GM12878 (cell line): Measurements from ENCODE around the gene PRRT1. TPM values are rescaled to one million over a fixed set of nuclear protein-coding genes. Genes with fewer than 3 reads are reported as not detected.

Experiments
- ATAC-seq: fragments of 200-7000 bp; cut with Tn5 transposase; 3 replicates; pipeline ENCODE4 v1.9.1; 2020; ENCODE audit warnings: mild to moderate bottlenecking, moderate library complexity
- BruUV-seq: library from RNA; stranded (reverse); fragments of 400-500 nt; replicated peaks from 2 replicates; lab custom pipeline; 2021; lab: Mats Ljungman, UMichigan
- CTCF ChIA-PET: fragments of 300-600 bp; sonication (Branson Sonifier 250); formaldehyde crosslinking; extraction: SDS; loops from one replicate; lab custom pipeline; 2021; ENCODE audit warnings: inconsistent platforms; lab: Yijun Ruan, JAX
- POLR2A ChIA-PET: fragments of 350-600 bp; formaldehyde crosslinking; extraction: SDS; loops from one replicate; lab custom pipeline; 2021; ENCODE audit warnings: inconsistent platforms; lab: Charles Lee
- RAD21 ChIA-PET: fragments of 300-600 bp; sonication (Branson Sonifier 250); formaldehyde crosslinking; loops from one replicate; lab custom pipeline; 2023; ENCODE audit warnings: antibody characterized with exemption; ENCODE audit not compliant: unreplicated experiment; lab: Charles Lee
- SMC1A ChIA-PET: fragments of 300-600 bp; sonication (Branson Sonifier 250); formaldehyde crosslinking; loops from one replicate; lab custom pipeline; 2023; ENCODE audit not compliant: unreplicated experiment, uncharacterized antibody; lab: Charles Lee
- DNase-seq: peaks from one replicate; pipeline ENCODE4 v3.0.0-alpha.2; 2011; ENCODE audit warnings: low read depth, low spot score
- FAIRE-seq: peaks from 3 replicates; lab custom pipeline; 2011; peaks lifted over from hg19 to GRCh38; lab: Jason Lieb, UNC
- H2AFZ ChIP-seq: 2 replicates; pipeline ENCODE4 v1.6.0; 2011; ENCODE audit warnings: low read depth, low read length, control low read depth; ENCODE audit not compliant: control insufficient read depth
- H3K27ac ChIP-seq: 2 replicates; pipeline ENCODE4 v1.5.1; 2011; ENCODE audit warnings: control low read depth; ENCODE audit not compliant: control insufficient read depth, insufficient read depth
- H3K27me3 ChIP-seq, 2 experiments: replicated peaks in 1 of 2; 2 replicates each; pipeline versions ENCODE4 v1.6.0 to v1.6.1; 2011; ENCODE audit warnings: low read length in 1 of 2; ENCODE audit not compliant: control insufficient read depth in 2 of 2, insufficient read depth in 2 of 2
- H3K36me3 ChIP-seq, 2 experiments: 2 replicates each; pipeline ENCODE4 v1.5.1; 2011; ENCODE audit warnings: low read length in 1 of 2; ENCODE audit not compliant: control insufficient read depth in 2 of 2, insufficient read depth in 2 of 2
- H3K4me1 ChIP-seq: 2 replicates; pipeline ENCODE4 v1.6.1; 2011; ENCODE audit warnings: mild to moderate bottlenecking, low read length, moderate library complexity, mixed read lengths; ENCODE audit not compliant: control insufficient read depth, insufficient read depth
- H3K4me2 ChIP-seq: 2 replicates; pipeline ENCODE4 v1.6.0; 2011; ENCODE audit warnings: control low read depth; ENCODE audit not compliant: control insufficient read depth, insufficient read depth
- H3K4me3 ChIP-seq: fragments of 200-600 bp; sonication (generic); 2 replicates; pipeline ENCODE4 v1.5.1; 2016
- H3K79me2 ChIP-seq: 2 replicates; pipeline ENCODE4 v1.6.0; 2011; ENCODE audit warnings: low read length; ENCODE audit not compliant: control insufficient read depth, insufficient read depth
- H3K9ac ChIP-seq: 2 replicates; pipeline ENCODE4 v1.8.0; 2011; ENCODE audit warnings: low read length, control low read depth, mixed read lengths; ENCODE audit not compliant: control insufficient read depth, insufficient read depth
- H3K9me3 ChIP-seq: replicated peaks from 3 replicates; pipeline ENCODE4 v1.5.1; 2011; ENCODE audit warnings: mild to moderate bottlenecking, low read length; ENCODE audit not compliant: control insufficient read depth, insufficient read depth
- H4K20me1 ChIP-seq: 2 replicates; pipeline ENCODE4 v1.6.0; 2011; ENCODE audit not compliant: control insufficient read depth, insufficient read depth
- BACH1 ChIP-seq: fragments of 450-650 bp; IDR thresholded peaks from 2 replicates; pipeline ENCODE4 v1.6.1; 2017; ENCODE audit warnings: mild to moderate bottlenecking, borderline replicate concordance
- CREB1 ChIP-seq: IDR thresholded peaks from 2 replicates; pipeline ENCODE4 v1.6.1; 2012; ENCODE audit warnings: low read depth, mild to moderate bottlenecking, inconsistent platforms
- KLF5 ChIP-seq: fragments of 450-650 bp; IDR thresholded peaks from 2 replicates; pipeline ENCODE4 v1.6.1; 2014; ENCODE audit warnings: mild to moderate bottlenecking; ENCODE audit not compliant: partially characterized antibody
- PRDM15 ChIP-seq: fragments of 450-650 bp; formaldehyde crosslinking; IDR thresholded peaks from 2 replicates; pipeline ENCODE4 v1.4.0; 2020; ENCODE audit warnings: mild to moderate bottlenecking, moderate library complexity
- RFX5 ChIP-seq: IDR thresholded peaks from 2 replicates; pipeline ENCODE4 v1.6.1; 2011; ENCODE audit warnings: low read depth, low read length, improper control_type of control experiment
- SIX5 ChIP-seq: IDR thresholded peaks from 2 replicates; pipeline ENCODE4 v1.6.1; 2011; ENCODE audit warnings: mild to moderate bottlenecking, low read depth, low read length, moderate library complexity; ENCODE audit not compliant: severe bottlenecking
- TCF12 ChIP-seq: IDR thresholded peaks from 2 replicates; pipeline ENCODE4 v1.6.1; 2011; ENCODE audit warnings: low read depth, mild to moderate bottlenecking, low read length
- TCF3 ChIP-seq: IDR thresholded peaks from 2 replicates; pipeline ENCODE4 v1.6.1; 2012; ENCODE audit warnings: low read depth, mild to moderate bottlenecking, low read length, borderline replicate concordance; ENCODE audit not compliant: insufficient read depth
- WGBS: methylation state at CpG from one replicate; pipeline ENCODE4 v1.1.6; 2016; ENCODE audit warnings: low lambda C conversion rate; ENCODE audit not compliant: insufficient replicate concordance, insufficient coverage; ENCODE audit errors: missing lambda C conversion rate; 5-methylcytosine and 5-hydroxymethylcytosine counted together
- in situ Hi-C: fragments of 300-500 bp; cut with MboI; formaldehyde crosslinking; loops from 9 replicates; pipeline ENCODE4 v1.14.3; 2018; ENCODE audit warnings: mixed read lengths
- intact Hi-C: fragments of 100-400 bp; cut with micrococcal nuclease; formaldehyde crosslinking; loops from one replicate; pipeline ENCODE4 v1.14.2; 2022; ENCODE audit not compliant: unreplicated experiment
- polyA plus RNA-seq, 11 experiments: library from polyadenylated mRNA; depleted of rRNA in 4 of 11; unstranded in 6 of 11; stranded (reverse) in 5 of 11; fragments of >200 nt; fragmentation: Nextera tagmentation in 4 of 11; fragmentation: Illumina TruSeq in 1 of 11; extraction: Ambion mirVana in 4 of 11; extraction: Trizol in 1 of 11; gene quantifications; 1 replicate in 1 of 11; 2 replicates in 10 of 11; pipeline versions ENCODE4 v1.2.1 to v1.2.3, GENCODE V29; 2011 to 2016; ENCODE audit warnings: inconsistent platforms in 2 of 11, missing spikeins in 2 of 11, low read depth in 1 of 11
- total RNA-seq, 4 experiments: library from RNA; depleted of rRNA in 3 of 4; stranded (reverse); fragments of >200 nt in 3 of 4; fragmentation: Illumina TruSeq in 1 of 4; extraction: Trizol in 1 of 4; gene quantifications; 2 replicates each; pipeline versions ENCODE4 v1.2.1 to v1.2.3, GENCODE V29; 2013 to 2021
- TF ChIP-seq, protein P1 (sequence below): fragments of 450-650 bp; IDR thresholded peaks from 2 replicates; pipeline ENCODE4 v1.6.1; 2018; ENCODE audit warnings: borderline replicate concordance, mild to moderate bottlenecking; ENCODE audit not compliant: partially characterized antibody
- TF ChIP-seq, protein P2 (sequence below): fragments of 450-650 bp; IDR thresholded peaks from 2 replicates; pipeline ENCODE4 v1.6.1; 2017; ENCODE audit warnings: antibody characterized with exemption, mild to moderate bottlenecking, moderate library complexity

Gene PRRT1
- total and polyA plus RNA-seq, 10 of the 15 experiments (the other 5 are each of a cell fraction or from before 2014, with no cell fraction given), result 0.04 to 0.15 (median 0.10) TPM; not detected in 6

DNA sequence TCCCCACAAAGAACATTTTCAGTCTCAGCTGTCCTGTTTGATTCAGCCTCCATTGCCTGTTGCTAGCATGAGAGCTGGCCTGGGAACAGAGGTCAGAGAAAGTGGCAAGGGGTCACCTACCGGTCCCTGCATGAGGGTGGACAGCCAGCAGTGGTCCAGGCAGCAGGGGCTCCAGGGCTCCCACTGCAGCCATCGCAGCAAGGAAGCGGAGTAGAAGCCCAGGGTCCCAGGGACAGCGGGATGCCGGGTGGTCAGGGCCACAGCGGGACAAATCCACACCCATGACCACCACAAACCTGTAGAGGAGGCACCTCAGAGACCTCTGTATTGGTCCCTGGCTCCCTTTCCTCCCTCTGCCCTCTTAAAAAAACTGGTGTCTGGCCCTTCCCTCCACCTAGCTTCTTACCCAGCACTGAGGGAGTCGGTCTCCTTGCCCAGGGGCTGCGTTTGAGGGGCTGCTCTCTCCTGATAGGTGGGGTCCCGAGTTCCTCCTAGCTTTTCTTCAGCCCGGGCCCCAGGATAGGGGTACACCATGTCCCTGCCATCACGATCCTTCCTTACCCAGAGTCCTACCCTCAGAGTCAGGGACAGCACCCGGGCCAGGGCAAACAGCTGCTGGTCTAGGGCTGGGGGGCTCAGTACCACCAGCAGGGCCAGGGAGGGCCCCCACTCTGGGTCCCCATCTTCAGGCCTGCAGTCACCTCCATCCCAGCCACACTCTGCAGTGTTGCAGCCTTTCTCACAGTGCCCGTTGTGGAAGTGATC is 49.2 kb upstream of the PRRT1 start:
- no peak for TF ChIP-seq TCF3
- TF ChIP-seq, protein P1, sequence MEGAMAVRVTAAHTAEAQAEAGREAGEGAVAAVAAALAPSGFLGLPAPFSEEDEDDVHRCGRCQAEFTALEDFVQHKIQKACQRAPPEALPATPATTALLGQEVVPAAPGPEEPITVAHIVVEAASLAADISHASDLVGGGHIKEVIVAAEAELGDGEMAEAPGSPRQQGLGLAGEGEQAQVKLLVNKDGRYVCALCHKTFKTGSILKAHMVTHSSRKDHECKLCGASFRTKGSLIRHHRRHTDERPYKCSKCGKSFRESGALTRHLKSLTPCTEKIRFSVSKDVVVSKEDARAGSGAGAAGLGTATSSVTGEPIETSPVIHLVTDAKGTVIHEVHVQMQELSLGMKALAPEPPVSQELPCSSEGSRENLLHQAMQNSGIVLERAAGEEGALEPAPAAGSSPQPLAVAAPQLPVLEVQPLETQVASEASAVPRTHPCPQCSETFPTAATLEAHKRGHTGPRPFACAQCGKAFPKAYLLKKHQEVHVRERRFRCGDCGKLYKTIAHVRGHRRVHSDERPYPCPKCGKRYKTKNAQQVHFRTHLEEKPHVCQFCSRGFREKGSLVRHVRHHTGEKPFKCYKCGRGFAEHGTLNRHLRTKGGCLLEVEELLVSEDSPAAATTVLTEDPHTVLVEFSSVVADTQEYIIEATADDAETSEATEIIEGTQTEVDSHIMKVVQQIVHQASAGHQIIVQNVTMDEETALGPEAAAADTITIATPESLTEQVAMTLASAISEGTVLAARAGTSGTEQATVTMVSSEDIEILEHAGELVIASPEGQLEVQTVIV, result no peak
- no peak for TF ChIP-seq PRDM15
- no peak for TF ChIP-seq RFX5
- no peak for TF ChIP-seq KLF5
- TF ChIP-seq SIX5, result no peak
- TF ChIP-seq TCF12, result no peak
- TF ChIP-seq, protein P2, sequence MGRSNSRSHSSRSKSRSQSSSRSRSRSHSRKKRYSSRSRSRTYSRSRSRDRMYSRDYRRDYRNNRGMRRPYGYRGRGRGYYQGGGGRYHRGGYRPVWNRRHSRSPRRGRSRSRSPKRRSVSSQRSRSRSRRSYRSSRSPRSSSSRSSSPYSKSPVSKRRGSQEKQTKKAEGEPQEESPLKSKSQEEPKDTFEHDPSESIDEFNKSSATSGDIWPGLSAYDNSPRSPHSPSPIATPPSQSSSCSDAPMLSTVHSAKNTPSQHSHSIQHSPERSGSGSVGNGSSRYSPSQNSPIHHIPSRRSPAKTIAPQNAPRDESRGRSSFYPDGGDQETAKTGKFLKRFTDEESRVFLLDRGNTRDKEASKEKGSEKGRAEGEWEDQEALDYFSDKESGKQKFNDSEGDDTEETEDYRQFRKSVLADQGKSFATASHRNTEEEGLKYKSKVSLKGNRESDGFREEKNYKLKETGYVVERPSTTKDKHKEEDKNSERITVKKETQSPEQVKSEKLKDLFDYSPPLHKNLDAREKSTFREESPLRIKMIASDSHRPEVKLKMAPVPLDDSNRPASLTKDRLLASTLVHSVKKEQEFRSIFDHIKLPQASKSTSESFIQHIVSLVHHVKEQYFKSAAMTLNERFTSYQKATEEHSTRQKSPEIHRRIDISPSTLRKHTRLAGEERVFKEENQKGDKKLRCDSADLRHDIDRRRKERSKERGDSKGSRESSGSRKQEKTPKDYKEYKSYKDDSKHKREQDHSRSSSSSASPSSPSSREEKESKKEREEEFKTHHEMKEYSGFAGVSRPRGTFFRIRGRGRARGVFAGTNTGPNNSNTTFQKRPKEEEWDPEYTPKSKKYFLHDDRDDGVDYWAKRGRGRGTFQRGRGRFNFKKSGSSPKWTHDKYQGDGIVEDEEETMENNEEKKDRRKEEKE, result no peak
- TF ChIP-seq BACH1, result no peak
- no peak for TF ChIP-seq CREB1
- TF ChIP-seq, all 136 proteins: peak for 0
- no peak overlapping the region for H3K27ac ChIP-seq
- no peak overlapping the region for H3K4me3 ChIP-seq
- SMC1A ChIA-PET, result no interaction called here
- RAD21 ChIA-PET, result no interaction called here
- FAIRE-seq, result no peak
- no peak for DNase-seq
- peaks cover 2% of the 10 kb centered on the region for H3K79me2 ChIP-seq
- in situ Hi-C loops (no loop called here), intact Hi-C loops (no loop called here)
- POLR2A ChIA-PET, result interaction anchor here (0.5 kb wide), 1 partner anchor 24 kb away, joined by 3 read pairs; no protein-coding TSS in a partner anchor
- peaks cover 10% of the 10 kb centered on the region for H3K4me1 ChIP-seq
- ATAC-seq, result no peak
- H3K4me2 ChIP-seq, result no peak overlapping the region
- H3K27me3 ChIP-seq, result no peaks in the 10 kb centered on the region
- no TSS peak for BruUV-seq
- H3K9me3 ChIP-seq, result no peaks in the 10 kb centered on the region
- H3K9ac ChIP-seq, result no peak overlapping the region
- CTCF ChIA-PET, result no interaction called here
- no peaks in the 10 kb centered on the region for H4K20me1 ChIP-seq
- H2AFZ ChIP-seq, result no peak overlapping the region
- 44% methylated on average over 13 of the region's 13 CpGs for WGBS
- no peaks in the 10 kb centered on the region for H3K36me3 ChIP-seq
